ENCODE data around the gene CNGB1. TPM values are rescaled to one million over a fixed set of nuclear protein-coding genes. Genes with fewer than 3 reads are reported as not detected.
A peak's percentile ranks its signal among the peaks of the same experiment; 100 is the strongest.
"Not testable (repeated sequence)": the region's sequence is repeated elsewhere in the genome, so short reads cannot be mapped to it uniquely, and the experiment has no call there.

CNGB1 gene
- total and polyA plus RNA-seq, 2 of the 13 experiments (the other 11 are each of a cell fraction or from before 2014, with no cell fraction given) = 0.02 to 0.15 TPM

GRCh38 chr16:57941901-57942300 lies 29.0 kb downstream of the CNGB1 start:
- H3K27ac ChIP-seq (ENCODE audit: extremely low read length, insufficient read depth, low read length); ATAC-seq; BruUV-seq (replicated peaks); CTCF ChIA-PET (ENCODE audit: low intra/inter-chr PET ratio, low total read pairs); H4K20me1 ChIP-seq (ENCODE audit: insufficient read depth, low read length); H3K4me2 ChIP-seq (ENCODE audit: low read depth, low read length); H3K9me3 ChIP-seq (ENCODE audit: low read length); H2AFZ ChIP-seq (ENCODE audit: low read length); H3K4me1 ChIP-seq (ENCODE audit: insufficient read depth, low read length); H3K79me2 ChIP-seq (ENCODE audit: insufficient read depth, low read length); H3K4me3 ChIP-seq (replicated peaks in 1 of 3; ENCODE audit: insufficient read depth in 1 of 3, low read depth in 2 of 3, low read length in 3 of 3); H3K9ac ChIP-seq (ENCODE audit: insufficient read depth, low read depth, low read length); intact Hi-C loops (cut with micrococcal nuclease; ENCODE audit: unreplicated experiment); POLR2A ChIA-PET; DNase-seq (ENCODE audit: low spot score); H3K36me3 ChIP-seq (replicated peaks in 1 of 2; ENCODE audit: control insufficient read depth in 1 of 2, insufficient read depth in 2 of 2, low read length in 2 of 2); FAIRE-seq; in situ Hi-C loops (cut with HindIII; ENCODE audit: extremely low pct_ligation_motif_present, low pct_unique_long_range_greater_than_20kb): not testable (repeated sequence)
- peak; percentile 52 for TF ChIP-seq ZNF121 (CRISPR knock-in tag; IDR thresholded peaks at IDR 0.05)
- 36% methylated on average over 2 of the region's 2 CpGs for WGBS (ENCODE audit: low lambda C conversion rate)
- peaks cover 0 to 34% of the 10 kb centered on the region in 2 experiments; a peak in 3 of 5 replicates for H3K27me3 ChIP-seq (ENCODE audit: control insufficient read depth in 1 of 2, insufficient read depth in 2 of 2, low read length in 2 of 2)

- CTCF ChIA-PET (ENCODE audit: low intra/inter-chr PET ratio, low total read pairs) = no interaction called here
- BruUV-seq (replicated peaks) = no TSS peak
- Histone ChIP-seq H3K9ac (ENCODE audit: insufficient read depth, low read depth, low read length) (no peak overlapping the region), H3K4me3 (replicated peaks in 1 of 3; ENCODE audit: insufficient read depth in 1 of 3, low read depth in 2 of 3, low read length in 3 of 3) (no peak overlapping the region), H3K9me3 (ENCODE audit: low read length) (no peaks in the 10 kb centered on the region), H3K27ac (ENCODE audit: extremely low read length, insufficient read depth, low read length) (no peak overlapping the region), H3K79me2 (ENCODE audit: insufficient read depth, low read length) (no peaks in the 10 kb centered on the region), H2AFZ (ENCODE audit: low read length) (no peak overlapping the region), H3K4me1 (ENCODE audit: insufficient read depth, low read length) (peaks cover 4% of the 10 kb centered on the region), H4K20me1 (ENCODE audit: insufficient read depth, low read length) (no peaks in the 10 kb centered on the region), H3K27me3 (ENCODE audit: control insufficient read depth in 1 of 2, insufficient read depth in 2 of 2, low read length in 2 of 2) (peaks cover 0 to 36% of the 10 kb centered on the region in 2 experiments; a peak in 3 of 5 replicates), H3K36me3 (replicated peaks in 1 of 2; ENCODE audit: control insufficient read depth in 1 of 2, insufficient read depth in 2 of 2, low read length in 2 of 2) (no peaks in the 10 kb centered on the region), H3K4me2 (ENCODE audit: low read depth, low read length) (no peak overlapping the region)
- POLR2A ChIA-PET = no interaction called here
- FAIRE-seq = no peak
- in situ Hi-C loops (cut with HindIII; ENCODE audit: extremely low pct_ligation_motif_present, low pct_unique_long_range_greater_than_20kb) (no loop called here), intact Hi-C loops (cut with micrococcal nuclease; ENCODE audit: unreplicated experiment) (no loop called here)
- DNase-seq (ENCODE audit: low spot score) = no peak
- no peak for ATAC-seq
- 8% methylated on average over 11 of the region's 11 CpGs for WGBS (ENCODE audit: low lambda C conversion rate)
- TF ChIP-seq ZNF335 (CRISPR knock-in tag; IDR thresholded peaks at IDR 0.05) (no peak), ZNF879 (CRISPR knock-in tag; IDR thresholded peaks at IDR 0.05) (no peak), BRF2 (CRISPR knock-in tag; IDR thresholded peaks at IDR 0.05) (no peak), ARID4A (CRISPR knock-in tag; IDR thresholded peaks at IDR 0.05; ENCODE audit: borderline replicate concordance) (no peak), SKI (IDR thresholded peaks at IDR 0.05; ENCODE audit: partially characterized antibody) (no peak), MAFK (conservative IDR thresholded peaks at IDR 0.05 in 1 of 2, IDR thresholded peaks at IDR 0.05 in 1 of 2; ENCODE audit: low read length in 2 of 2) (peak; percentile 33 to 68; a peak in 3 of 4 replicates), ZNF747 (CRISPR knock-in tag; IDR thresholded peaks at IDR 0.05; ENCODE audit: borderline replicate concordance) (no peak), HES4 (CRISPR knock-in tag; IDR thresholded peaks at IDR 0.05; ENCODE audit: borderline replicate concordance) (no peak), ATAD3A (CRISPR knock-in tag; IDR thresholded peaks at IDR 0.05) (no peak), YEATS4 (CRISPR knock-in tag; IDR thresholded peaks at IDR 0.05; ENCODE audit: borderline replicate concordance) (no peak), SIN3A (IDR thresholded peaks at IDR 0.05; ENCODE audit: borderline replicate concordance, low read depth, low read length) (no peak)
Measured at GRCh38 chr16:57941016-57941664, 29.8 kb downstream of the CNGB1 start.

Measured in HepG2 (cell line).